Activated T-helper 9 cell treated with anti-CD3 and anti-CD28 coated beads, Interleukin-2, amount 50 U/mL, for 16 hours (primary cell): ENCODE data around the gene LPCAT3.

ENCODE experiments used
- DNase-seq: peaks from one replicate; pipeline ENCODE4 v3.0.0-alpha.2; 2020; ENCODE audit warnings: low read depth

Gene LPCAT3

GRCh38 chr12:6963016-6963731 is 55.1 kb downstream of the LPCAT3 start:
- no peak for DNase-seq

- no peak for DNase-seq
These were observed 55.8 kb downstream of the LPCAT3 start for GRCh38 chr12:6962285-6963015.

DNA sequence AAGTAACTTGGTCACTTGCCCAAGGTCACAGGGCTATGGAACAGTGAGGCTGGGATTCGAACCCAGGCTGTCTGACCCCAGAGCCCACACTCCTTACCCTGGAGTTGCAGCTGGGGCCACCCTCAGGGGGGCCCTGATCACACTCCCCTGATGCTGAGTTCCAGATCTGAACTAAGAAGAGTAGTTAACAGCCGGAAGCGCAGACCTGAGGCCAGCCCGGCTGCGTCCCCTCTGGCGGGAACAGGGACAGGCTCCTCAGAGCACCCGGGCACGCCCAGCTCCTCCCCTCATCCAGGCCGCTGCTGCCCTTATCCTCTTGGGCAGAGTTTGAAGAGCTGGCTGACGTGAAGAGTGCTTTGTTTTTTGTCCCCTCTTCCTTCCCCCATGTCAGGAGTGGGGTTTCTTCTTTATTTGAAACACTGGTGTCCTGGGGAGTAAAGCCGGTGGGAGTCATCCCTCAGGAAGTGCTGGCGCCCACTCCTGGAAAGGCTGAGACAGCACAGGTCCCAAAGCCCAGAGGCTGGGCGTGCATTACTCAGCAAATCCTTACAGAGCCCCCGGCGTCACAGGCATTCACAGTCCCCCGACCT is 56.5 kb downstream of the LPCAT3 start:
- DNase-seq = peak; percentile 48

DNA sequence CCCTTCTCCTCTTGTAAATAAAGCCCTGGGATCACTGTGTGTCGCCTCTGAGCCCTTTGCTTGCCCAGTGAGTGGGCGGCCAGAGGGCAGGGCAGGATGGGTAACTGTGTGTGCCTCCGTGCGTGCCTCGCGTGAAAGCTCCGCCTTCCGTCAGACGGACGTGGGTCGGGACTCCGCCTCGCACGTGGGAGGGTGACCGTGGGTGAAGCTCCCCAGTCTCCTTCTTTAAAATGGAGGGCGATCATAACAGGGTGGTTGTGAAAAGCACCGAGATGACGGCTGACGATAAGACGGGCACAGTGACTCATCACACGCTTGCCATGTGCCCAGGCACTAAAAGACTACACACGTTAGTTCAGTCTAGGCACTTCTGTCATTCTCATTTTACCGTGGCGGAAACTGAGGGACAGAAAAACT is 57.0 kb downstream of the LPCAT3 start:
- peak; percentile 93 for DNase-seq

DNA sequence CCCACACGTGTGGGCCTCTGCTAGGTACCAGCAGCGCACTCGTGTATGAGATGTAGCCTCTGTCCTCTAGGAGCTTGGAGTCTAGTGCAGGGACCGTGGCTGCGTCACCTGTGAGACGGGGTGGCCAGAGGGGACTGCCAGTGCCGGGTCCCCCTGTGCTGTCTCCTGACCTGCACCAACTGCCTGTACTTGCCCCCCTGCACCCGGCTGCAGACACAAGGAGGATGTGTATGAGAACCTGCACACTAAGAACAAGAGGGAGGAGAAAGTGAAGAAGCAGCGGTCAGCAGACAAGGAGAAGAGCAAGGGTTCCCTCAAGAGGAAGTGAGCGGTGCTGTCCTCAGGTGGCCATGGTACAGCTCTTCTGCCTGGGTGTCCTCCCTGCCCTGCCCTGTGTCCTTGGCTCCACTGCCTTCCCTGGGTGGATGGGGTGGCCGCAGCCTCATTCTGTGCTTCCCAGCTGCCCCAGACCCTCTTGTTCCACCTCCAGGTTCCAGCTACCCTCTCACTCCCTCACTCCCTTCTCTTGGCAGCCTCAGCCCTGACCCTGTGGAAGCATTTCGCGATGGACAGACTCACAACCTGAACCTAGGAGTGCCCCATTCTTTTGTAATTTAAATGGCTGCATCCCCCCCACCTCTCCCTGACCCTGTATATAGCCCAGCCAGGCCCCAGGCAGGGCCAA is 57.5 kb downstream of the LPCAT3 start:
- no peak for DNase-seq

DNA sequence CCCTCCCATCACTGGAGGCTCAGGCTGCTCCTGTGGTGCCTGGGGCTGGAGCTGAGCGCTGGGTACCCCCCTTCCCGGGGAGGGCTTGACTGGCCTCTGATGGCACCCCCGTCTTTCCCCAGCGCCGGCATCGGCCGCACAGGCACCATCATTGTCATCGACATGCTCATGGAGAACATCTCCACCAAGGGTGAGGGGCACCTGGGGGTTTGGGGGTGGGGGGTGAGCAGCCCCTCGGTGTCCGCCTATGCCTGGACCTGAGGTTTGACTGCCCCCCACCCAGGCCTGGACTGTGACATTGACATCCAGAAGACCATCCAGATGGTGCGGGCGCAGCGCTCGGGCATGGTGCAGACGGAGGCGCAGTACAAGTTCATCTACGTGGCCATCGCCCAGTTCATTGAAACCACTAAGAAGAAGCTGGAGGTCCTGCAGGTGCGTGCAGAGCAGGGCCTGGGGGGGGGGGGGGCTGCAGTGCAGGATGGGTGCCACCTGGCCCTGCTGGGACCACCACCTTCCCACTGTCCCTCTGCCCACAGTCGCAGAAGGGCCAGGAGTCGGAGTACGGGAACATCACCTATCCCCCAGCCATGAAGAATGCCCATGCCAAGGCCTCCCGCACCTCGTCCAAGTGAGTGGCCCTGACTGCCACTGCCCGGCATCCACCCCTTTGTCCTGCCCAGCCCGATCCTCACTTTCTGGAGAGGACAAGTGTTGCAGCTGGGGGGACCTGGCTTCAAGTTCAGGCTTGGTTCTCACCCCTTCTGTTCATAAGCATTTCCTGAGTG is 58.3 kb downstream of the LPCAT3 start:
- no peak for DNase-seq

DNA sequence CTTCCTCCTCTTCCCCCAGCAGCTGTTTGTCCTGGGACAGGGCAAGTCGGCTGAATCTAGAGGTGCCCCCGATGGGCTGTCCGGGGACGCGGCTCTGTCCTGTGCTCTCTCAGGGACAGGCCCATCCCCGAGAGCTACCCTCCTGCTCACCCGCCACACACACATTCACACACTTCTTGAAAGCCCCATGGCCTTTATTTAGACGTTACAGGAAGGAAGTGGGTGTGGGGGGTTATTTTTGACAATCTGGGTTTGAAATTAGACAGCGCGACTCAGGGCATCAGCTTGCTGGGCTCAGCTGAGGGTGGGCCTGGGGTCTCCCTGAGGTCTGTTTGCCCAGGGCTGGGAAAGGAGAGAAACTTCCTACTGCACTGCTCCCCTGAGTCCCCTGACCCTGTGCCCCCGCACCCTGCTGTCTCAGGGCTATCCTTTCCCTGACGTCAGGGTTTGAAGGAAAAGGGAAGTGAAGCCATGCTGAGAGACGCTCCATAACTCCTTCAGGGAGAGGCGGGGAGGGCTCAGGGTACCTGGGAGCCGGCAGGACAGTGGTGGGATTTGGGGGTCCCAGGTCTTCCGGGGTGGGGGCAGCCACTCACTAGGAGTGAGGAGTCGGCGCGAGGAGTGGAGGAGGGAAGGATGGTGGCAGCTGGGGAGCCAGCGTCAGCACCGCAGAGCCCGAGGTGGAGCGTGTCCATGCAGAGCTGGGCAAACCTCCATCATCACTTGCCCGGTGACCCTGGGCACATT is 59.0 kb downstream of the LPCAT3 start:
- DNase-seq = peak; percentile 61

DNA sequence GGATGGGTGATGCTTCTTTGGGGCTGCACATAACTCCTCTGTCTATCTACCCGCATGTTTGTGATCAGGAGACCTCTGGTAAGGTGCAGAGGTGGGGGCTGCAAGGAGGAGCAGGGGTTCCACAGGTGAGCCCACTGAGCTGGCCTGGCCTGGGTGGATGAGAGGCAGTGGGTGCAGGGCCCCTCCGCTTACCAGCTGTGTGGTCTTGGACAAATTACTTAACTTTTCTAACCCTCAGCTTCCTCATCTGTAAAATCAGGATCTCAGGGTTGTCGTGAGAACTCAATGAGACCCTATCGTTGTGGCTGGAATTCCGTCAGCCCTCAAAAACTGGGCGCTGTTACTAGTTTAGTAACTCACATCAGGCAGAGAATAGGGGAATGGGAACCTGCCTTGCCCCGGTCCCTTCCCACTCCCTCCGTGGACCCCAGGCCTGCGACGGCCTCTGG is 59.6 kb downstream of the LPCAT3 start:
- no peak for DNase-seq

GRCh38 chr12:6957741-6958608 is 60.3 kb downstream of the LPCAT3 start:
- DNase-seq = no peak

- no peak for DNase-seq
These were observed 61.0 kb downstream of the LPCAT3 start for GRCh38 chr12:6957151-6957701.

GRCh38 chr12:6956021-6956727 is 62.1 kb downstream of the LPCAT3 start:
- no peak for DNase-seq

- no peak for DNase-seq
These were observed 62.9 kb downstream of the LPCAT3 start for GRCh38 chr12:6955108-6956020.

DNA sequence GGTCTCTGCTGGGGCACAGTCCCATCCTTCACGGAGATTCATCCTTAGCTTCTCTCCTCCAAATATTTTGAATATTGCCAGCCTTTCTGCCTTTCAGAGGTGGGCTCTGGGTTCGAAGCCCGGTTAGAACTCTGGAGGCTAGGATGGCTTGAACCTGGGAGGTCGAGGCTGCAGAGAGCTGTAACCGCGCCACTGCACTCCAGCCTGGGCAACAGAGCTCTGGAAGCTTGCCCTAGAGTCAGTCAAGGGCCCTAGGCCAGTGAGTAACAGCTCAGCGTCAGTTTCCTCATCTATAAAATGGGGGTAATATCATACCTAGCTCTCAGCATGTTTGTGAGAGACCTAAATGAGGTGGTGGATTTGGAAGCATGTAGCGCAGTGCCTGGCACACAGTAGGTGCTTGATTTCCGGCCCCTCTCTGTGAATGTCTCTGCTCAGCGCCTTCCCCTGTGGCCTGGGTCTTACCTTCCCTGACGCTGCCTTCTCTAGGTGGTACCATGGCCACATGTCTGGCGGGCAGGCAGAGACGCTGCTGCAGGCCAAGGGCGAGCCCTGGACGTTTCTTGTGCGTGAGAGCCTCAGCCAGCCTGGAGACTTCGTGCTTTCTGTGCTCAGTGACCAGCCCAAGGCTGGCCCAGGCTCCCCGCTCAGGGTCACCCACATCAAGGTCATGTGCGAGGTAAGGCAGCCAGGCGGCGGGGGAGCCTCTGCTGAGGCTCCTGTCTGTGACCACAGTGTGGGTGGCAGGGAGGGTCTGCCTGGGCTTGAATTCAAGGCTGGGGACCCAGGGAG is 63.8 kb downstream of the LPCAT3 start:
- DNase-seq = no peak

GRCh38 chr12:6953442-6954315 is 64.6 kb downstream of the LPCAT3 start:
- DNase-seq = peak; percentile 74

DNA sequence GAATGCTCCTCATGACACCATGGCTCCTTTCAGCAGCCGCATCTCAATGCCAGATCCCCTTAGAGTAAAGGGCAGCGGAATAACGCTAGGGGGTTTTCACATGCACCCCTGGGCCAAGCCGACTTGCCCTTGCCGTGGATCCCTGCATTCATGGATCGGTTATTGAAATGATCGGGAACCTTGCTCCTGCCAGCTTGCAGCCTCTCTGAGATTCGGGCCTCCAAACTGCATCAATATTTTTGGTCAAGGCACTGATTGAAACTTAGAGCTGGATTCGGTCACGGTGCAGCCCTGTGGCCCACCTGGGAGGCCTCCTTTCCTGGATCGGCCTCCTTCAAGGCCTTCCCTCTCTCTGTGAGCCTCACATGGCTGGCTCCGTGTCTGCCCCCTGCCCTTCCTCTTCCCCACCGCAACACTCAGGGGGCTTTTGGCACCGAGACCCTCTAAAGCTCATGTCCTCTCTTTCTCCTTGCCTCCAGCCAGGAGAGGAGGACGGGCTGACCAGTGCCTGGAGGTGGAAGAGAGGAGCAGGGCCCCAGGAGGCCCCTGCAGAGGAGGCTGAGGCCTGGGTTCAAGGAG is 65.3 kb downstream of the LPCAT3 start:
- no peak for DNase-seq
